ENCODE results near the gene ZNF619. TPM values are rescaled to one million over a fixed set of nuclear protein-coding genes. Genes with fewer than 3 reads are reported as not detected.

Gene ZNF619
- total RNA-seq, 1 donor = 5.2 TPM

GRCh38 chr3:40490916-40491315 is 14.0 kb downstream of the ZNF619 start:
- H3K4me3 ChIP-seq (ENCODE audit: low read depth, low read length) = no peak overlapping the region
- TF ChIP-seq CTCF (IDR thresholded peaks at IDR 0.05; ENCODE audit: insufficient read depth, low read depth, low read length) = no peak
- DNase-seq (ENCODE audit: low read depth) = peak; percentile 33

- TF ChIP-seq CTCF (IDR thresholded peaks at IDR 0.05; ENCODE audit: insufficient read depth, low read depth, low read length) = no peak
- H3K4me3 ChIP-seq (ENCODE audit: low read depth, low read length) = no peak overlapping the region
- DNase-seq (ENCODE audit: low read depth) = no peak
These were observed 17.8 kb downstream of the ZNF619 start for GRCh38 chr3:40494698-40495097.

- no peak overlapping the region for H3K4me3 ChIP-seq (ENCODE audit: low read depth, low read length)
- DNase-seq (ENCODE audit: low read depth) = no peak
- no peak for TF ChIP-seq CTCF (IDR thresholded peaks at IDR 0.05; ENCODE audit: insufficient read depth, low read depth, low read length)
These were observed 20.4 kb downstream of the ZNF619 start for GRCh38 chr3:40497288-40497687.

GRCh38 chr3:40499952-40500351 is 23.0 kb downstream of the ZNF619 start:
- no peak for DNase-seq (ENCODE audit: low read depth)
- TF ChIP-seq CTCF (IDR thresholded peaks at IDR 0.05; ENCODE audit: insufficient read depth, low read depth, low read length) = no peak
- H3K4me3 ChIP-seq (ENCODE audit: low read depth, low read length) = no peak overlapping the region

GRCh38 chr3:40502034-40502433 is 25.1 kb downstream of the ZNF619 start:
- H3K4me3 ChIP-seq (ENCODE audit: low read depth, low read length) = no peak overlapping the region
- TF ChIP-seq CTCF (IDR thresholded peaks at IDR 0.05; ENCODE audit: insufficient read depth, low read depth, low read length) = no peak
- DNase-seq (ENCODE audit: low read depth) = no peak

- DNase-seq (ENCODE audit: low read depth) = peak; percentile 99
- no peak for TF ChIP-seq CTCF (IDR thresholded peaks at IDR 0.05; ENCODE audit: insufficient read depth, low read depth, low read length)
- H3K4me3 ChIP-seq (ENCODE audit: low read depth, low read length) = no peak overlapping the region
These were observed 27.9 kb downstream of the ZNF619 start for GRCh38 chr3:40504636-40505430.
